GM23338 (cell line): ENCODE results near the gene ACAD10. TPM values are rescaled to one million over a fixed set of nuclear protein-coding genes. Genes with fewer than 3 reads are reported as not detected.

ENCODE experiments used
- ATAC-seq: fragments of 200-7000 bp; cut with Tn5 transposase; 3 replicates; pipeline ENCODE4 v1.9.1; 2020
- DNase-seq: peaks from one replicate; pipeline ENCODE4 v3.0.0-alpha.2; 2015; ENCODE audit warnings: low spot score
- H2AFZ ChIP-seq: fragments of 200-600 bp; sonication (generic); 2 replicates; pipeline ENCODE4 v1.8.0; 2016; ENCODE audit warnings: antibody characterized with exemption, mild to moderate bottlenecking, moderate library complexity
- H3F3A ChIP-seq: fragments of 200-600 bp; sonication (generic); replicated peaks from 2 replicates; pipeline ENCODE4 v1.8.0; 2017; ENCODE audit warnings: antibody characterized with exemption, mixed run types, low read depth
- H3K27ac ChIP-seq: fragments of 200-600 bp; sonication (generic); 2 replicates; pipeline ENCODE4 v1.6.1; 2016; ENCODE audit warnings: low read depth
- H3K27me3 ChIP-seq: fragments of 200-600 bp; sonication (generic); 2 replicates; pipeline ENCODE4 v1.8.0; 2016; ENCODE audit warnings: mild to moderate bottlenecking, mixed run types, moderate library complexity; ENCODE audit not compliant: insufficient read depth
- H3K36me3 ChIP-seq: fragments of 200-600 bp; sonication (generic); 2 replicates; pipeline ENCODE4 v1.8.0; 2016; ENCODE audit warnings: mild to moderate bottlenecking; ENCODE audit not compliant: insufficient read depth
- H3K4me1 ChIP-seq: fragments of 200-600 bp; sonication (generic); 2 replicates; pipeline ENCODE4 v1.8.0; 2016; ENCODE audit warnings: mild to moderate bottlenecking, moderate library complexity; ENCODE audit not compliant: insufficient read depth
- H3K4me2 ChIP-seq: fragments of 200-600 bp; sonication (generic); 2 replicates; pipeline ENCODE4 v1.7.1; 2017; ENCODE audit warnings: mixed run types
- H3K4me3 ChIP-seq: fragments of 200-600 bp; sonication (generic); 2 replicates; pipeline ENCODE4 v1.6.1; 2016; ENCODE audit warnings: mixed run types
- H3K79me2 ChIP-seq: fragments of 200-600 bp; sonication (generic); replicated peaks from 2 replicates; pipeline ENCODE4 v1.8.0; 2017; ENCODE audit warnings: mild to moderate bottlenecking; ENCODE audit not compliant: insufficient read depth
- H3K9me2 ChIP-seq: fragments of 200-600 bp; sonication (generic); 2 replicates; pipeline ENCODE4 v1.8.0; 2017; ENCODE audit not compliant: insufficient read depth
- H4K20me1 ChIP-seq: fragments of 200-600 bp; sonication (generic); replicated peaks from 2 replicates; pipeline ENCODE4 v1.8.0; 2017; ENCODE audit warnings: mild to moderate bottlenecking; ENCODE audit not compliant: insufficient read depth
- H3K27ac Mint-ChIP-seq: 2 replicates; pipeline ENCODE4 v1.8.0; 2020; ENCODE audit warnings: inconsistent platforms, mild to moderate bottlenecking, moderate library complexity, mixed read lengths
- H3K27me3 Mint-ChIP-seq: 3 replicates; pipeline ENCODE4 v1.8.0; 2022; ENCODE audit warnings: low read depth, mild to moderate bottlenecking, moderate library complexity, mixed read lengths, inconsistent platforms; ENCODE audit not compliant: insufficient read depth, poor library complexity
- H3K36me3 Mint-ChIP-seq: 3 replicates; pipeline ENCODE4 v1.8.0; 2021; ENCODE audit warnings: low read depth, mild to moderate bottlenecking, inconsistent platforms, moderate library complexity, mixed read lengths
- H3K4me1 Mint-ChIP-seq: 3 replicates; pipeline ENCODE4 v1.8.0; 2020; ENCODE audit warnings: mild to moderate bottlenecking, inconsistent platforms, mixed read lengths
- H3K4me3 Mint-ChIP-seq: 3 replicates; pipeline ENCODE4 v1.8.0; 2021; ENCODE audit warnings: moderate library complexity, mild to moderate bottlenecking, inconsistent platforms, mixed read lengths
- H3K9me3 Mint-ChIP-seq: 3 replicates; pipeline ENCODE4 v1.8.0; 2020; ENCODE audit warnings: moderate library complexity, mild to moderate bottlenecking, inconsistent platforms, mixed read lengths
- CREB1 ChIP-seq: fragments of 250-450 bp; sonication (Bioruptor Pico); IDR thresholded peaks from 2 replicates; pipeline ENCODE4 v1.5.0; 2020; ENCODE audit warnings: low read depth, mild to moderate bottlenecking, moderate library complexity
- EZH2phosphoT487 ChIP-seq: fragments of 200-600 bp; sonication (generic); IDR thresholded peaks from one replicate; pipeline ENCODE4 v1.8.1; 2018; ENCODE audit warnings: antibody characterized with exemption; ENCODE audit not compliant: unreplicated experiment
- JUNB ChIP-seq: IDR thresholded peaks from one replicate; pipeline ENCODE4 v1.6.1; 2016; ENCODE audit warnings: antibody characterized with exemption; ENCODE audit not compliant: unreplicated experiment
- NANOG ChIP-seq: IDR thresholded peaks from 2 replicates; pipeline ENCODE4 v1.6.1; 2016; ENCODE audit warnings: antibody characterized with exemption, borderline replicate concordance
- POLR2AphosphoS5 ChIP-seq: IDR thresholded peaks from 2 replicates; pipeline ENCODE4 v1.6.1; 2016; ENCODE audit warnings: antibody characterized with exemption, low read depth
- STAT1 ChIP-seq: IDR thresholded peaks from one replicate; pipeline ENCODE4 v1.6.1; 2016; ENCODE audit warnings: antibody characterized with exemption; ENCODE audit not compliant: unreplicated experiment
- ZNF114 ChIP-seq: fragments of 250-450 bp; sonication (Bioruptor Pico); IDR thresholded peaks from 2 replicates; pipeline ENCODE4 v1.5.0; 2020; ENCODE audit warnings: mild to moderate bottlenecking, moderate library complexity
- ZNF331 ChIP-seq: fragments of 250-450 bp; sonication (Bioruptor Pico); IDR thresholded peaks from 2 replicates; pipeline ENCODE4 v1.5.0; 2020; ENCODE audit warnings: low read depth, mild to moderate bottlenecking, moderate library complexity
- polyA plus RNA-seq: library from polyadenylated mRNA; unstranded; fragments of >200 nt; fragmentation: Nextera tagmentation; extraction: Ambion mirVana; gene quantifications from 2 replicates; pipeline ENCODE4 v1.2.1, GENCODE V29; 2016
- total RNA-seq: library from RNA; depleted of rRNA; stranded (reverse); fragments of >200 nt; shearing (Covaris generic); gene quantifications from 2 replicates; pipeline ENCODE4 v1.2.3, GENCODE V29; 2014
- TF ChIP-seq, protein P1 (sequence below), 2 experiments: fragments of 200-600 bp in 1 of 2; sonication (generic) in 1 of 2; conservative IDR thresholded peaks; 2 replicates each; pipeline versions ENCODE4 v1.5.1 to v1.6.1; 2016 to 2017; ENCODE audit warnings: antibody characterized with exemption in 2 of 2, low read depth in 2 of 2, mild to moderate bottlenecking in 2 of 2, moderate library complexity in 1 of 2

ACAD10 gene
- total and polyA plus RNA-seq, 2 experiments from 2014 or later, result 16.3 to 23.1 TPM

DNA sequence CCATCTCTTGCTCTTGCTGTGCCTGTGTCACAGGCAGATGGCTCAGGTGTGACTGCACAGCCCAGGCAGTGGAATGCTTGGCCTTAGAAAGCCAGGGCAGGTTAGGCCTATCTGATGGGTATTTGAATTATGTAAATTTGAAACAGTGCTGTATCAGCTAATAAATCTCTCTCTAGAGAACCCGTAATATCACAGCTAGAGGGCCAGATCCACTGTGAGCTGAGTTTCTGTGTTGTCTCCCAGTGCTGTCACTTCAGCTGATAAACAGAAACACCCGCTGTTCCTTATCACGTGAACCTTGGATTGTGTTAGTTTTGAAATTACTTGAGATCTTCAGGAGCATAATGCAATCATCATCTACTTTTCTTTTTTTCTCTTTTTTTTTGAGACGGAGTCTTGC lies 59.4 kb downstream of the ACAD10 start:
- no peaks in the 10 kb centered on the region for H3K4me1 ChIP-seq
- no peak overlapping the region for H3K4me2 ChIP-seq
- H3F3A ChIP-seq, result 0 out of 2 replicates have a peak, but pooled peaks cover 2% of the 10 kb centered on the region
- H3K27ac ChIP-seq, result no peak overlapping the region; the same call in 1 of the 2 replicates
- no peaks in the 10 kb centered on the region for H3K79me2 ChIP-seq
- no peak overlapping the region for H3K4me3 ChIP-seq
- H2AFZ ChIP-seq, result no peak overlapping the region
- Mint-ChIP-seq H3K36me3 (peaks cover 14% of the 10 kb centered on the region), H3K9me3 (no peaks in the 10 kb centered on the region), H3K4me1 (no peaks in the 10 kb centered on the region), H3K4me3 (no peak overlapping the region), H3K27me3 (peaks cover 3% of the 10 kb centered on the region), H3K27ac (no peak overlapping the region)
- H4K20me1 ChIP-seq, result no peaks in the 10 kb centered on the region
- TF ChIP-seq POLR2AphosphoS5 (no peak), STAT1 (no peak), NANOG (no peak), JUNB (no peak)
- H3K36me3 ChIP-seq, result no peaks in the 10 kb centered on the region
- no peaks in the 10 kb centered on the region for H3K27me3 ChIP-seq
- no peaks in the 10 kb centered on the region for H3K9me2 ChIP-seq
- no peak for ATAC-seq
- DNase-seq, result no peak

DNA sequence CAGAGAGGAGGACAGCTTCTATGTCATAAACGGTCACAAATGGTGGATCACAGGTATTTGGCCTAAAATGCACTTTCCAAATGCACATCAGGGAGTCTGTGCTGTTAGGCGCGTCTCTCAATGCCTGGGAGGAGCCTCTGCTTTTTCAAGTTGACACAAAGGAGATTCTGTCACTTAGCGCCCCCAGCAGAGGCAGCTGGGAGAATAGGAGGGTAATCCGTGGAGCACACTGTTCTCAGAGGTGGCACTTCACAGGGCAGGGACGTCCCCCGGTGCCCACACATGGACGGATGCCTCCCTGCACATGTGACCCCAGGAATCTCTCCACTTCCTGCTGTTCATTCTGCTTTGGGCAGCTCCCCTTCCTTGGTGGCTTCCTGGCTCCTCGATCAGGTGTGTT lies 61.5 kb downstream of the ACAD10 start:
- no peak for DNase-seq
- no peak for ATAC-seq
- Histone ChIP-seq H3K27me3 (no peaks in the 10 kb centered on the region), H3K27ac (no peak overlapping the region), H3K79me2 (no peaks in the 10 kb centered on the region), H3K4me2 (no peak overlapping the region), H3K4me1 (no peaks in the 10 kb centered on the region), H3K36me3 (no peaks in the 10 kb centered on the region), H3K9me2 (no peaks in the 10 kb centered on the region), H3K4me3 (no peak overlapping the region), H3F3A (peaks cover 2% of the 10 kb centered on the region; the same call in 1 of the 2 replicates), H4K20me1 (no peaks in the 10 kb centered on the region), H2AFZ (no peak overlapping the region)
- H3K36me3 Mint-ChIP-seq, result peaks cover 14% of the 10 kb centered on the region
- peaks cover 2% of the 10 kb centered on the region for H3K27me3 Mint-ChIP-seq
- H3K9me3 Mint-ChIP-seq, result no peaks in the 10 kb centered on the region
- H3K4me1 Mint-ChIP-seq, result no peaks in the 10 kb centered on the region
- TF ChIP-seq, protein P1, sequence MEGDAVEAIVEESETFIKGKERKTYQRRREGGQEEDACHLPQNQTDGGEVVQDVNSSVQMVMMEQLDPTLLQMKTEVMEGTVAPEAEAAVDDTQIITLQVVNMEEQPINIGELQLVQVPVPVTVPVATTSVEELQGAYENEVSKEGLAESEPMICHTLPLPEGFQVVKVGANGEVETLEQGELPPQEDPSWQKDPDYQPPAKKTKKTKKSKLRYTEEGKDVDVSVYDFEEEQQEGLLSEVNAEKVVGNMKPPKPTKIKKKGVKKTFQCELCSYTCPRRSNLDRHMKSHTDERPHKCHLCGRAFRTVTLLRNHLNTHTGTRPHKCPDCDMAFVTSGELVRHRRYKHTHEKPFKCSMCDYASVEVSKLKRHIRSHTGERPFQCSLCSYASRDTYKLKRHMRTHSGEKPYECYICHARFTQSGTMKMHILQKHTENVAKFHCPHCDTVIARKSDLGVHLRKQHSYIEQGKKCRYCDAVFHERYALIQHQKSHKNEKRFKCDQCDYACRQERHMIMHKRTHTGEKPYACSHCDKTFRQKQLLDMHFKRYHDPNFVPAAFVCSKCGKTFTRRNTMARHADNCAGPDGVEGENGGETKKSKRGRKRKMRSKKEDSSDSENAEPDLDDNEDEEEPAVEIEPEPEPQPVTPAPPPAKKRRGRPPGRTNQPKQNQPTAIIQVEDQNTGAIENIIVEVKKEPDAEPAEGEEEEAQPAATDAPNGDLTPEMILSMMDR (conservative IDR thresholded peaks at IDR 0.05; ENCODE audit: low read depth in 2 of 2), result peak in 1 of 2 experiments; percentile 21; a peak in 2 of 4 replicates
- no peak for TF ChIP-seq NANOG
- no peak overlapping the region for H3K4me3 Mint-ChIP-seq
- H3K27ac Mint-ChIP-seq, result no peak overlapping the region

DNA sequence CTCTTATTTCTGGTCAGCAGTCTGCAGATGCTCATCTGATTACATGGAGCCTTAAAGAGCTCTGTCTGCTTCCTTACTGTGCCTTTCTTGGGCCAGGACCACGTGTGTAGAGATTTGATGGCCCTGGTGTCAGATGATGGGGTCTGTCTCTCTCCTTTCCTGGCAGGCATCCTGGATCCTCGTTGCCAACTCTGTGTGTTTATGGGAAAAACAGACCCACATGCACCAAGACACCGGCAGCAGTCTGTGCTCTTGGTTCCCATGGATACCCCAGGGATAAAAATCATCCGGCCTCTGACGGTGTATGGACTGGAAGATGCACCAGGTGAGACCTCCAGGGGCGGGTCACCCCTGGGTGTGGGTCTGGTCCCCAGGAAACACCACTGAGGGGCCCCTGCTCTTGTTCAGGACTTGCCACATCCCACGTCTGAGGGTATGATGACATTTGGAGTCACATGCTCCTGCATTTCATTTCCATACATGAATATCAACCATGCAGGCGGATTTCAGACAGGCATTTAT lies 62.4 kb downstream of the ACAD10 start:
- Histone ChIP-seq H3K4me3 (no peak overlapping the region), H3K36me3 (no peaks in the 10 kb centered on the region), H4K20me1 (no peaks in the 10 kb centered on the region), H3F3A (peaks cover 2% of the 10 kb centered on the region; the same call in 1 of the 2 replicates), H3K27me3 (no peaks in the 10 kb centered on the region), H3K9me2 (no peaks in the 10 kb centered on the region), H3K27ac (no peak overlapping the region), H2AFZ (no peak overlapping the region), H3K79me2 (no peaks in the 10 kb centered on the region), H3K4me1 (no peaks in the 10 kb centered on the region), H3K4me2 (no peak overlapping the region)
- no peaks in the 10 kb centered on the region for H3K9me3 Mint-ChIP-seq
- peaks cover 14% of the 10 kb centered on the region for H3K36me3 Mint-ChIP-seq
- ATAC-seq (no peak), DNase-seq (no peak)
- peaks cover 2% of the 10 kb centered on the region for H3K27me3 Mint-ChIP-seq
- H3K4me1 Mint-ChIP-seq, result no peaks in the 10 kb centered on the region
- no peak overlapping the region for H3K27ac Mint-ChIP-seq
- no peak overlapping the region for H3K4me3 Mint-ChIP-seq
- TF ChIP-seq, protein P1 (conservative IDR thresholded peaks at IDR 0.05; ENCODE audit: low read depth in 2 of 2), result no peak
- TF ChIP-seq ZNF331 (CRISPR knock-in tag), result no peak
- TF ChIP-seq STAT1, result no peak
- TF ChIP-seq ZNF114 (CRISPR knock-in tag), result no peak
- no peak for TF ChIP-seq EZH2phosphoT487
- TF ChIP-seq CREB1 (CRISPR knock-in tag), result no peak
- no peak for TF ChIP-seq NANOG
